ENCODE measurements around the gene AGPAT4.

The AGPAT4 gene

DNA sequence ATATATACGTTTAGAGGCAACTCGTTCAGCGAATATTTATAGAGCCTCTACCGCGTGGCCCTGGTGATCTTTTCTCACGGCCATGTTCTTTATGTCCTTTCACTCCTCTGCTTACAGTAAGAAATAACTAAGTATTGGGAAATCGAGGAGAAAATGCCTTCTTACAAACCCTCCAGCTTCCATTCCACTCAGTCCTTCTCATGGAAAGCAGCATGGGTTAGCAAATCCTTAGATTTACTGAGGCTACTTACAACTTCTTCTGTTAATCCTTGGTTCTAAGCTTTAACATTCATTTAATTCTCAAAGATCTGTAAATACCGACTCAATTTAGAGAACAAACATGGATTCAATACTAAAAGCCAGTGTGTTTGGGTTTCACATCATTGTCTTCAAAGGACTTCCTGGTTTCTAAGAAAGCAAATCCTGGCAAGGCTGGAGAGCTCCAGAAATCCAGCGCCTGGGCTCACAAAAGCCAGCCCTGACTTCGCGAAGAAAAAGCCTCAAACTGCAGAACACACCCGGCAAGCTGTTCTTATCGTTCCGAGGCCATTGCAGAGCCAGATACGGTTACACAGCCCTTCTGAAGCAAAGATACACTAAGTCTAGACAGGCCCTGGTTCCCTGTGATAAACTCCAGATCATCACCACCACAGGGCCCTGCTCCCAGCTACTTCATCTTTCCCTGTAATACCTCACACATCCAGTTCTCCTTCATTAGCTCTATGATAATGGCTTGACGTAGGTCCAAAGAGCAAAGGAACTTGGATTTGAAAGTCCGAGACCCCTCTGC is 19.2 kb downstream of the AGPAT4 start:
- FAIRE-seq, result peak; percentile 12

DNA sequence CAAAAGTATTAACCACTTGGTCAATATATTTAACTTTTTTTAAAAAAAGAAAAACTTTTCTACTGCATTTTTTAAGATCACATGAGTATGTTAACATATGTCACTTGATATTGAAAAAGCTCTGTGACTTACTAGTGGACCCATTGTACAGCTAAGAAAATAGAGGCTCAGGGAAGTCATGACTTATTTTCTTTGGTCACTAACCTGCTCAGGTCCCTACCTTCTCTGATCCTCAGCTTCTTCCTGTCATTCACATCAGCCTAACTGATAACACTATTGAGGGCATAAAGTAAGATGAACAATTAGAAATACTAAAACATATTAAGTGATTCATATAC is 19.8 kb downstream of the AGPAT4 start:
- FAIRE-seq, result no peak

DNA sequence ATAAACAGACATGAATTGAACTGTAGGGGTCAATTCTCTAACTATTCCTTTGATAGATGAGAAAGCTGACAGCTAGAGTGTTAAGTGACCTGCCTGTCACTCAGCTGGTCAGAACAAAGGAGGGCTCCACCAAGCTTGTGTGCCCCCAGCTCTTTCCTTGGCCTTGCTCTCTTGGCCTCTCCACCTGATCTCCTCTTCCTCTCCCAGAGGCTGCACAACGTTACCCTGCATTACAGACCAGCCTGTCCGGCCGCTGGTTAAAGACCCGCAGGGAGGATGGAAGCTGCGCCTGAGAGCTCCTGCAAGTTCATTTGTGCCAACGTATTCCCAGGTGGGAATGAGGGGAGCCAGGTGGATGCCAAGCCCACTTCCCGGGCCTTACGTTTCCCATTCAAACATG is 22.5 kb downstream of the AGPAT4 start:
- no peak for FAIRE-seq

GRCh38 chr6:161249327-161249726 is 24.5 kb downstream of the AGPAT4 start:
- no peak for FAIRE-seq

DNA sequence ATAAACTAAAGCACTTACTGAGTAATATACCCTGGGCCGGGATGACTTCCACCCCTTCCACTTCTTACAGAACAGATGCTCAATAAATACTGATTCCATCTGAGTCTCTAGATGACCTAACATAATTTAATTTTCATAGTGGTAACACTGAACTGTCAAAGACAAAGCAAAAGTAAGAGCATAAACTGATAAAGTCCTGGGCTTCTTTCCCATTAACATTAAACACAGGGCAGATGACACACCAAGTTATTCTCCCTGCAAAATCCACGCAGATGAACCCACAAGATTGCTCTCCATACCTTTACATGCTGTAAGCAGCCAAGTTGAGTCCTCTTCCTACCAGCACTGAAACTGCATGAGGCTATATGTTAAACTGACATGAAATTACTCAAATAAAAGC is 27.1 kb downstream of the AGPAT4 start:
- no peak for FAIRE-seq

DNA sequence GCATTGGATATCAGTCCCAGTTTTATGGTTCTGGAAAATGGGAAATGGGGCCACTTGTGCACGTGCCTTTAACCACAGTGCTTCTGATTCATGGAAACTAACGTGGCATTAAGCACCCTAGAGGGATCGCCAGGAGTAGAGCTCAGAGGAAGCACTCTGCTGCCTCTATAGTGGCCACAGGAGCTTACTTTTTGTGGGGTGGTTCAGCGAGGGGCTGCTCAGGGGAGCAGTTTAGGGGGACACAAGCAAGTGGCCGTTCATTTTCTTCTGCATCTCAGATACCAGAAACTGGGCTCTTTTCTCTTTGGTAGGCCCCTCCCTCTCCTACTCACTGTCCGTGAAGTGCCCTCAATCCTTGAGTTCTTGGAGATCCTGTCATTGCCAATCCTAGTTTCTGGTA is 28.5 kb downstream of the AGPAT4 start:
- FAIRE-seq, result no peak

DNA sequence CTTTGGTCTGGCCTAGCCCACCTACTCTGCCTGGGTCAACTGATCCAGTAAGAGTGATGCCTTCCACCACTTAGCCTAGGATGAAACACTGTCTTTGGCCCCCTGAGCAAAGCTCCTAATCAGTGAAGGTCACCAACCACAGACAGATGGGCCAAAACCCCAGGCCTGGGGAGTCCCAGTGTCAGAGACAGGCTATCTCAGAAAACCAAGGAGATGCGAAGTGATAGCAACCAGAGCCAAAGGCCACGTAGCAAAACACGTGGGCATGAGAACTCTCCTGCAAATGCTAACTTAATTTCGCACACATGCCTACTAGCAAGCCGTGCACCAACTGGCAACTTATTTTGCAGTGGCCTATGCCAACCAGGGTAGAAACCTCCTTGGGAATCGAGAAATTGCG is 29.1 kb downstream of the AGPAT4 start:
- no peak for FAIRE-seq

DNA sequence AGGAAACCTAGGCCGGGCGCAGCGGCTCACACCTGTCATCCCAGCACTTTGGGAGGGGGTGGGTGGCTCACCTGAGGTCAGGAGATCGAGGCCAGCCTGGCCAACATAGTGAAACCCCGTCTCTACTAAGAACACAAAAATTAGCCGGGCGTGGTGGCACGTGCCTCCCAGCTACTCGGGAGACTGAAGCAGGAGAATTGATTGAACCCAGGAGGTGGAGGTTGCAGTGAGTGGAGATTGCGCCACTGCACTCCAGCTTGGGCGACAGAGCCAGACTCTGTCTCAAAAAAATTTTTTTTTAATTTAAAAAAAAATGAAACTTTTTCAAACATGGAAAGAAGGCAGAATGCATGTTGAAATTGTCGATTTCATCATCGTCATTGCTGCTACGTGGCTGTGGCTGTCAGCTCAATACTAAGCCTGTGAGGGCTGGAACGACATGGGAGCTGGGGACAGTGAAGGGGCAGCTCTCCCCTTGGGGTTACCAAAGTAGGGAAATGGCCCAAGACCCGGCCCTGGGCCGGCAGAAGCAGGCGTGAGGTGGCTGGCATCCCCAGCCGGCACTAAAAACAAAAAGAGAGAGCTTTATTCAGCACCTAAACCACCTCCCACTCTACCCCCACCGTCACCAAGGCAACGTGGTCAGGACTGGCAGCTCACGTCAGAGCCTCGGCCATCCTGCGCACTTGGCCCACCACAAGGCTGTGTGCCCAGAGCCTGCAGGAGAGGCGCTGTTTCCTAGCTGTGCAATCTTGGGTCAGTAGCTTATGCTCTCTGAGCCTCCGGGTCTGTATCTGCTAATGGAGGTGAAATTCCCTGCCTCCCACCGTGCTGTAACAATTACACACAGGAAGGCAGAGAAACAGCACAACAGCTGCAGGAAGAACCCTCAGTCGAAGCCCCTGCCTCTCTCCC is 30.8 kb downstream of the AGPAT4 start:
- no peak for FAIRE-seq

DNA sequence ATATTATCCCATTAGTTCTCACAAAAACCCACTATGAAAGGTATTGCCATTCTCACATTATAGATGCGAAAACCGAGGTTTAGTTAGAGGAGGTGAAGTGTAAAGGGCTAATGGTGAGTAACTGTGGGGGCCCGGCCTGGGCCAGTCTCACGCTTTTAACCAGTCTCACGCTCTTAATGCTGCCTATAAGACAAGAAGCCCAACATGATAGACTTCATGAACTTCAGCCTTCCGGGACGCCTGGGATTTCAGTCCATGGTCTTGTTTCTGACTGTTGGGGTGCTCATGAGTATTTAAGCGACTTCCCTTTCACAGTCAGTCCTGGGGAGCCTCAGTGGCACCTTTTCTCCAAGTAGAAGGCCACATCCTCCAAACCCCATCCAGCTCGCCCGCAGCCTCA is 31.7 kb downstream of the AGPAT4 start:
- no peak for FAIRE-seq

GRCh38 chr6:161239001-161239400 is 34.9 kb downstream of the AGPAT4 start:
- no peak for FAIRE-seq

DNA sequence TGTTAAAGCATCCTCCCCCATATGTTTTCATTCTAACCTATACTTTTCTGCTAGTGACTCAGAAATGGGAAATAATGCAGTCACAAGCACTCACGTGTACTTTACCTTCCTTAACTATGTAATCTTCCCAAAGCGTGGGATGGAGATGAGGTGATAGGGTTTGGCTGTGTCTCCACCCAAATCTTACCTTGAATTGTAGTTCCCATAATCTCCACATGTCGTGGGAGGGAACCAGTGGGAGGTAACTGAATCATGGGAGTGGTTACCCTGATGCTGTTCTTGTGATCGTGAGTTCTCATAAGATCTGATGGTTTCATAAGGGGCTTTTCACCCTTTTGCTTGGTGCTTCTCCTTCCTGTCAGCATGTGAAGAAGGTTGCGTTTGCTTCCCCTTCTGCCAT is 35.4 kb downstream of the AGPAT4 start:
- FAIRE-seq, result no peak

- FAIRE-seq, result no peak
These were observed 35.8 kb downstream of the AGPAT4 start for GRCh38 chr6:161238081-161238480.

DNA sequence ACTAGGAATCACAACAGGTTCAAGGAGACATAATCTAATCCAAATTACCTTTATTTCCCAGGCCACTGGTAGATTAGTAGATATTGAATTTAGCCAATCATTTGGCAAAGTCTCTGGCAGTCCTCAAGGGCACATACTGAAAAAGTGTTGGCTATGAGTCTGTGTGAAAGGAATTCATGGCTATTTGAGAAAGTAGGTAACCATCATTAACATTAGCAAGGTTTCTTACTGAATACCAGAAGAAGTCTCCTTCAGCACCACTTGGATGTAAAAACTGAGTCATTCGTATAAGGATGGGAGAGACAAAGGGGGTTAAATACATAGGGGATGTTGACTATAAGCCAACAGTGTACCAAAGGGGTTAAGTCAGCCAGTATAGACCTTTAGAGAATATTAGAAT is 36.7 kb downstream of the AGPAT4 start:
- no peak for FAIRE-seq

- FAIRE-seq, result no peak
These were observed 37.9 kb downstream of the AGPAT4 start for GRCh38 chr6:161235776-161236633.

DNA sequence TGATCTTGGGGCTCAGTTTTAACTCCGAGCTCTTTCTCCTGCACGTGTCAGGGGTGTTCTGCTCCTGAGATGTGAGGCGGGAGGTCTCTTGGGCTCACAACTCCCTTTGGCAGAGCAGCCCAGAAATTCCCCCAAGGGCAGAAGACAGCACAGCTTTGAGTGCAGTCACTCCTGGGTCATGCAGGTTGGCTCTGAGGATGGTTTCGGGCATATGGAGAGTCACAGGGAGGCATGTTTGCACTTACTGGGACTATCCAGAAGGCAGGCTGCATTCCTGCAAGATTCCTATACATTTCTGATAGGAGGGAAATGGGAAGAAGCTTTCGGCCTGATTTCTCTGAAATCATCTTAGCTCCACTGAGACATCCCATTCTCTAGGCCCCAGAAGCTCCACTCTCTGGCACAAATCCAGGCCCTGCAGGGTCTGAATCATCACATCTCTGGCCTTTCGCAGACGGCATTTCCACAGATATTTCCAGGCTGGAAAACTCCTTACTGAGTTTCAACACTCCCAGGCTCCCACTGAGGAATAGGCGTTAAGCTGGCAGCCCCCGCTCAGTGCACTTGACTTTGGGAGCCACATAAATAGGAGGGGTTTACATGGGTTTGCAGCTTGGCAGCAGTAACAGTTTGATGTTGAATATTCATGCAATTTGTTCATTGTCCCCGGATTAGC is 39.7 kb downstream of the AGPAT4 start:
- FAIRE-seq, result no peak

DNA sequence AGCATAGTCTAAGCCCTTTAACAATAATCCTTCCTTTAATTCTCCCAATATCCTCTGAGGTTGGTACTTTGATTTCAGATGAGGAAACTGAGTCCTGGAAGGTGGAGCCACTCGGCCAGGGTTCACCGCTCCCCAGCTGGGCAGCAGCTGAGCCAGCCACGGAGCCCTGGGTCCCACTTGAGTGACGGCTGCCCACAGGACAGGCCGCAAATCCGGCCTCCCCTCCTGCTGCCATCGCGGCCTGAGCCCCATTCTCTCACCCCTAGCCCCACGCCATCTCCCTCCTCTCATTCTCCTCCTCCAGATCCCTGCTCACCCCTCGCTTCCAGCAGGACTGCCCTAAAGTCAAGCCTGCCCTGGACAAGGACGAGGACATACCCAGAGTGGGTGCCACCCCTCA is 41.4 kb downstream of the AGPAT4 start:
- no peak for FAIRE-seq

- FAIRE-seq, result no peak
These were observed 41.9 kb downstream of the AGPAT4 start for GRCh38 chr6:161232010-161232409.

GRCh38 chr6:161230339-161230738 is 43.5 kb downstream of the AGPAT4 start:
- FAIRE-seq, result no peak

GRCh38 chr6:161228921-161229591 is 44.8 kb downstream of the AGPAT4 start:
- no peak for FAIRE-seq

- FAIRE-seq, result no peak
These were observed 45.8 kb downstream of the AGPAT4 start for GRCh38 chr6:161228096-161228495.

DNA sequence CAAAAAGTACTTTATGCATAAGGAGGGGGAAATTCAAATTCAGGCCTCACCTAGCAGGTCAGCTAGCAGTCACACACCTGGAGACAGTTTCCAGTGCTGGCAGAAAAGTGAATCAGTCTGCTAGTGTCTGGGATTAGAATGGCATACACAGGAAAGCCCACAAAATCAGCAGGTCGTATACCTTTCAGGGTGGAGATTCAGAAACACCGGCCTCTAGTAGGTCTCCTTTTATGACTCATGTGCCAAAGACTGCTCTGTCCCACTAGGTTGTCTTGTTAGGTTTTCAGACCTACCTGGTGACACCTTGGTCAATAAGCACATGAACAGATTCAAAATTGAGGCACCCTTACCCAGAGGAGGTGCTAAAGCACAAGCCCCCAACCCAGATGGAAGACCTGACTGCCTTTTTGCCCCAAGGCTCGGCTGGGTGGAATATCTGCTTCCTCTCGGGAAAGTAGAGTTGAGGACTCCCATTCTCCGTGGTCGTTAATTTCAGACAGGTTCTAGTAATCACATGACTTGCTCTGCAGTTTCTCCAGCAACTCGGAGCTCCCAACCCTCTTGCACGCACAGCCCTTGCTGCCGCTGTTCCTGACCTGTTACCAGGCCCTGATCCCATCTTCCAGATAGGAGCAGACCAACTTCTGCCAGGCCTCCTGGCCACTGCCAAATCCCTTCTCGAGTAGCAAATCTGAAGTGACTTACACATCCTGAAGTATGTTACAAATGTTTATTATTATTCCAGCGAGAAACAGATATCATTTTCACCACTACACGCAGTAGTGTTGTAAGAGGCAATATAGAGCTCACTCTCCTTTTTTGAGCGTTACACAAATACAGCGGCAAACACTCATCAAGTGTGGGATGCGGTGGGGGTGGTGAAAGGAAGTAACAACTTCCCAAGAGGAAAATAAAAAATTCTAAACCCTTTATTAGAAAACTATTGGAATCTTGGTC is 46.6 kb downstream of the AGPAT4 start:
- no peak for FAIRE-seq

All from endometrium (tissue), 2 donors.